ENCODE results near the gene SH3GL2. TPM values are rescaled to one million over a fixed set of nuclear protein-coding genes. Genes with fewer than 3 reads are reported as not detected.

Gene SH3GL2
- under 1 TPM in 1 of 2 donors, not detected in 1; 0.34 TPM for total RNA-seq

DNA sequence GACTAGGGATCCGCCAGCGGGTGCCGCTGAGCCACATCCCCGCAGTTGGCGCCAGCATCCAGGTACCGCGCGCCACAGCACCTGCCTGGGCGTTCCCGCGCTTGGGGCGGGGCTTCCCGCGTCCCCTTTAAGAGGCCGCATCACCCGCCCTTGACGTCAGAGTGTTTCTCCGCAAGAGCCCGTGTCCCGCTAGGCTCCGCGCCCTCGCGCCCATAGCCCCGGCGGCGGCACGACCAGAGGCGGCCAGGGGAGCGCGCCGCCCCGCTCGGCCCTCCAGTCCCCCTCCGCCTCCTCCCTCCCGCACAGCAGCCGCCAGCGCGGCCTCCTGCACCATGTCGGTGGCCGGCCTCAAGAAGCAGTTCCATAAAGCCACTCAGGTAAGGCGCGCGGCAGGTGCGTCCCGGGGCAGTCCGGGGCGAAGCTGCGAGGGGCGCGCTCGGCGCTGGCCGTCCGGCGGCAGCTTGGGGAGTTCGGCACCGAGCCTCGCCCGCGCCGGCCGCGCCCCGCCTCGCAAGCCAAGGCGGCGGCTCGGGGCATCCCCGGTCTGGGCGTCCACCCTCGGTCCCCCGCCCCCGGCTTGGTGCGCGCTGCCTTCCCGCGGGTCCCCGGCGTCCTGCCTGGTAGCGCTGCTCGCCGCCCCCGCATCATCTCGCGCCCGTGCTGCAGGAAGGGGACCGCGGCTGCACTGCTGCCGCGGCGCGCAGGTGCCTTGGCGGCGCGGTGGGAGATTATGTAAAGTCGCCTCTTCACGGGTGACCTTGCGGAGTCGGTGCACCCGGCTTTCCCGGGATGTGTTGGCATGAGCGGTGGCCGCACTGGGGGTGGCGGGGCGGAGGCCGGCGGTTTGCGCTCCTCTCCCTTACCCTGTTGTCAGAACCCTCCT is at the start of gene SH3GL2:
TSS of gene SH3GL2 (plus strand) at position 156 of the 883 bp plus-strand sequence.

